IMR-90 (cell line): ENCODE data around the gene ST14. TPM values are rescaled to one million over a fixed set of nuclear protein-coding genes. Genes with fewer than 3 reads are reported as not detected.

Source experiments
- ATAC-seq: fragments of 200-7000 bp; cut with Tn5 transposase; 2 replicates; pipeline ENCODE4 v1.9.1; 2020; ENCODE audit warnings: low read depth, mild to moderate bottlenecking, moderate library complexity
- BruUV-seq: library from RNA; stranded (reverse); fragments of 400-500 nt; replicated peaks from 2 replicates; lab custom pipeline; 2021; lab: Mats Ljungman, UMichigan
- CTCF ChIA-PET: fragments of 300-600 bp; formaldehyde crosslinking; extraction: SDS; loops from one replicate; lab custom pipeline; 2021; ENCODE audit warnings: antibody characterized with exemption; lab: Yijun Ruan, JAX
- POLR2A ChIA-PET: fragments of 300-600 bp; sonication (Branson Sonifier 250); formaldehyde crosslinking; loops from one replicate; lab custom pipeline; 2022; ENCODE audit warnings: antibody characterized with exemption; ENCODE audit not compliant: unreplicated experiment; lab: Charles Lee
- DNase-seq: peaks from one replicate; pipeline ENCODE4 v3.0.0; 2013
- H2AFZ ChIP-seq: replicated peaks from 2 replicates; pipeline ENCODE3; 2013; ENCODE audit warnings: low read length, mild to moderate bottlenecking; ENCODE audit not compliant: poor library complexity
- H2AK5ac ChIP-seq: 2 replicates; pipeline ENCODE4 v1.6.1; 2013; ENCODE audit warnings: low read depth, low read length, inconsistent platforms
- H2AK9ac ChIP-seq: replicated peaks from 2 replicates; pipeline ENCODE3; 2013; ENCODE audit warnings: mild to moderate bottlenecking, low read depth, low read length, moderate library complexity; ENCODE audit not compliant: poor library complexity
- H2BK120ac ChIP-seq: 2 replicates; pipeline ENCODE4 v1.6.1; 2013; ENCODE audit warnings: low read depth, low read length, inconsistent platforms
- H2BK15ac ChIP-seq: 3 replicates; pipeline ENCODE4 v1.6.1; 2013; ENCODE audit warnings: low read depth, low read length, inconsistent platforms
- H2BK20ac ChIP-seq: 2 replicates; pipeline ENCODE4 v1.6.1; 2013; ENCODE audit warnings: low read depth, mild to moderate bottlenecking, inconsistent platforms, low read length, moderate library complexity
- H2BK5ac ChIP-seq: 2 replicates; pipeline ENCODE4 v1.6.1; 2013; ENCODE audit warnings: mild to moderate bottlenecking, low read depth, low read length, inconsistent platforms; ENCODE audit not compliant: poor library complexity, severe bottlenecking
- H3K14ac ChIP-seq: replicated peaks from 2 replicates; pipeline ENCODE4 v1.6.1; 2013; ENCODE audit warnings: low read depth, low read length, inconsistent platforms
- H3K18ac ChIP-seq: 2 replicates; pipeline ENCODE4 v1.6.1; 2013; ENCODE audit warnings: low read depth, low read length, control low read depth
- H3K23ac ChIP-seq: 2 replicates; pipeline ENCODE4 v1.6.1; 2013; ENCODE audit warnings: low read depth, low read length, inconsistent platforms
- H3K27ac ChIP-seq: 2 replicates; pipeline ENCODE4 v1.5.1; 2013; ENCODE audit warnings: mild to moderate bottlenecking, control low read depth, low read length; ENCODE audit not compliant: insufficient read depth
- H3K27me3 ChIP-seq: 2 replicates; pipeline ENCODE4 v1.6.1; 2013; ENCODE audit warnings: low read length; ENCODE audit not compliant: control insufficient read depth, insufficient read depth
- H3K36me3 ChIP-seq: 2 replicates; pipeline ENCODE4 v1.6.1; 2013; ENCODE audit warnings: low read length, mixed read lengths; ENCODE audit not compliant: control insufficient read depth, insufficient read depth
- H3K4ac ChIP-seq: 2 replicates; pipeline ENCODE4 v1.6.1; 2013; ENCODE audit warnings: low read depth, low read length, inconsistent platforms
- H3K4me1 ChIP-seq: 2 replicates; pipeline ENCODE4 v1.6.1; 2013; ENCODE audit warnings: low read length, mixed read lengths; ENCODE audit not compliant: control insufficient read depth, insufficient read depth
- H3K4me2 ChIP-seq: 2 replicates; pipeline ENCODE4 v1.6.1; 2013; ENCODE audit warnings: low read depth, mild to moderate bottlenecking, control low read depth, low read length, moderate library complexity
- H3K4me3 ChIP-seq: 2 replicates; pipeline ENCODE4 v1.5.1; 2013; ENCODE audit warnings: low read depth, mild to moderate bottlenecking, control low read depth, low read length, moderate library complexity; ENCODE audit not compliant: insufficient read depth
- H3K56ac ChIP-seq: 2 replicates; pipeline ENCODE4 v1.6.1; 2013; ENCODE audit warnings: low read length, inconsistent platforms; ENCODE audit not compliant: insufficient read depth; ENCODE audit errors: extremely low read depth
- H3K79me1 ChIP-seq, 2 experiments: 2 replicates each; pipeline ENCODE4 v1.6.1; 2013; ENCODE audit warnings: low read length in 2 of 2, inconsistent platforms in 1 of 2, low read depth in 1 of 2
- H3K9ac ChIP-seq: 2 replicates; pipeline ENCODE4 v1.6.1; 2013; ENCODE audit warnings: low read depth, low read length, control low read depth
- H3K9me1 ChIP-seq: 2 replicates; pipeline ENCODE4 v1.6.1; 2013; ENCODE audit warnings: low read length, inconsistent platforms; ENCODE audit not compliant: insufficient read depth
- H3K9me3 ChIP-seq: 2 replicates; pipeline ENCODE4 v1.6.1; 2013; ENCODE audit warnings: low read length; ENCODE audit not compliant: control insufficient read depth, insufficient read depth
- H4K20me1 ChIP-seq: 2 replicates; pipeline ENCODE4 v1.6.1; 2013; ENCODE audit warnings: low read length, inconsistent platforms; ENCODE audit not compliant: insufficient read depth
- H4K5ac ChIP-seq: 2 replicates; pipeline ENCODE4 v1.6.1; 2013; ENCODE audit warnings: mild to moderate bottlenecking, low read depth, low read length, control low read depth
- H4K8ac ChIP-seq, 2 experiments: 2 replicates each; pipeline ENCODE4 v1.6.1; 2013; ENCODE audit warnings: low read depth in 2 of 2, low read length in 2 of 2, control low read depth in 1 of 2, inconsistent platforms in 1 of 2
- H4K91ac ChIP-seq: 2 replicates; pipeline ENCODE4 v1.6.1; 2013; ENCODE audit warnings: low read depth, low read length, inconsistent platforms; ENCODE audit not compliant: insufficient read depth
- MAFK ChIP-seq: IDR thresholded peaks from 2 replicates; pipeline ENCODE4 v1.6.1; 2012; ENCODE audit warnings: low read depth, low read length, improper control_type of control experiment
- MAZ ChIP-seq: IDR thresholded peaks from 2 replicates; pipeline ENCODE4 v1.6.1; 2012; ENCODE audit warnings: low read depth, mild to moderate bottlenecking, low read length, improper control_type of control experiment, moderate library complexity, borderline replicate concordance
- MXI1 ChIP-seq: IDR thresholded peaks from 2 replicates; pipeline ENCODE4 v1.6.1; 2012; ENCODE audit warnings: low read depth, mild to moderate bottlenecking, low read length, moderate library complexity, borderline replicate concordance
- NFE2L2 ChIP-seq: fragments of 150-350 bp; IDR thresholded peaks from 2 replicates; pipeline ENCODE4 v1.6.1; 2016; ENCODE audit warnings: low read depth, mild to moderate bottlenecking, low read length
- RAD21 ChIP-seq: IDR thresholded peaks from 2 replicates; pipeline ENCODE4 v1.6.1; 2012; ENCODE audit warnings: low read length, improper control_type of control experiment
- RCOR1 ChIP-seq: IDR thresholded peaks from 2 replicates; pipeline ENCODE4 v1.6.1; 2012; ENCODE audit warnings: mild to moderate bottlenecking, low read length, improper control_type of control experiment; ENCODE audit not compliant: insufficient replicate concordance
- RFX5 ChIP-seq: IDR thresholded peaks from 2 replicates; pipeline ENCODE4 v1.8.0; 2012; ENCODE audit warnings: low read depth, mild to moderate bottlenecking, low read length, moderate library complexity
- SMC3 ChIP-seq: fragments of 150-350 bp; IDR thresholded peaks from 2 replicates; pipeline ENCODE4 v1.6.1; 2016; ENCODE audit warnings: low read depth, mild to moderate bottlenecking, antibody characterized with exemption, low read length, moderate library complexity
- WGBS, 2 experiments: methylation state at CpG; one replicate each; pipeline versions ENCODE4 v1.1.5 to v1.1.7; 2013; ENCODE audit warnings: missing lambda C conversion rate in 2 of 2; ENCODE audit not compliant: insufficient read length in 1 of 2; ENCODE audit errors: extremely low coverage in 2 of 2; 5-methylcytosine and 5-hydroxymethylcytosine counted together
- dilution Hi-C: fragments of 300-500 bp; cut with HindIII; formaldehyde crosslinking; loops from one replicate; pipeline ENCODE4 v1.14.3; 2018; ENCODE audit warnings: low sequenced_read_pairs; ENCODE audit not compliant: unreplicated experiment
- in situ Hi-C: fragments of 300-500 bp; cut with MboI; formaldehyde crosslinking; loops from 3 replicates; pipeline ENCODE4 v1.14.3; 2019; ENCODE audit warnings: low sequenced_read_pairs, inconsistent platforms, mixed read lengths
- intact Hi-C: fragments of 100-400 bp; cut with micrococcal nuclease; formaldehyde crosslinking; loops from 2 replicates; pipeline ENCODE4 v1.10.0; 2022
- polyA plus RNA-seq, 3 experiments: library from polyadenylated mRNA; depleted of rRNA; stranded (reverse); fragments of >200 nt; gene quantifications; 2 replicates each; pipeline ENCODE4 v1.2.3, GENCODE V29; 2012; ENCODE audit warnings: low replicate concordance in 1 of 3
- total RNA-seq: library from RNA; depleted of rRNA; stranded (reverse); fragments of >200 nt; gene quantifications from 2 replicates; pipeline ENCODE4 v1.2.3, GENCODE V29; 2012
- TF ChIP-seq, protein P1 (sequence below): conservative IDR thresholded peaks from 2 replicates; pipeline ENCODE4 v1.5.1; 2012; ENCODE audit warnings: mild to moderate bottlenecking, low read depth, low read length, improper control_type of control experiment
- TF ChIP-seq, protein P2 (sequence below): fragments of 150-350 bp; IDR thresholded peaks from 2 replicates; pipeline ENCODE4 v1.6.1; 2017; ENCODE audit warnings: mild to moderate bottlenecking, antibody characterized with exemption, low read length, low read depth
- TF ChIP-seq, protein P3 (sequence below): fragments of 150-350 bp; IDR thresholded peaks from 2 replicates; pipeline ENCODE4 v1.6.1; 2016; ENCODE audit warnings: low read depth, mild to moderate bottlenecking, low read length, moderate library complexity, borderline replicate concordance

ST14 gene
- total and polyA plus RNA-seq, 2 of the 4 experiments (the other 2 are of a cell fraction): not detected

DNA sequence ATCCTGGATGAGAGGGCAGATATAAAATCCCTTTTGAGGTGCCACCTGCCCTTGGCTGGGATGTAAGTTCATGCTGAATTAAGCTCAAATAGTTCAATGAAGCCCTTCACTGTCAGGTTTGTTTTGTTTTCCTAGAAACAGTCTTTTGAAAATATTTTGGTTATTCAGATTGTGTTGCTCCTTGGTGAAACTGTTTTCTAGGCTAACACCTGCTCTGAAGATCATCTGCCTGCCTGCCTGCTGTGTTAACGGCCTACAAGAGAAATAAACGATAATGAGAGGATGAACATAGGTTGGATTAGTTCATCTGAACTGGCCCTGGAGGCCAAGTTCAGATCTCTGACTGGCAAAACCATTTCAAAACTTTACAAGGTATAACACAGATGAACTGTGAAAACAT, 87.7 kb downstream of the ST14 start:
- H3K9me1 ChIP-seq: no peaks in the 10 kb centered on the region; the same call in 1 of the 2 replicates
- H3K9ac ChIP-seq: no peak overlapping the region
- in situ Hi-C loops: no loop called here
- intact Hi-C loops: no loop called here
- no CpG with 5 or more reads among the region's 2 CpGs for WGBS, 2 experiments
- H4K5ac ChIP-seq: no peak overlapping the region
- H3K56ac ChIP-seq: no peak overlapping the region
- H2BK5ac ChIP-seq: no peak overlapping the region
- no peak overlapping the region for H4K8ac ChIP-seq
- H3K4me2 ChIP-seq: no peak overlapping the region
- H3K36me3 ChIP-seq: no peaks in the 10 kb centered on the region
- H3K4me1 ChIP-seq: peaks cover 10% of the 10 kb centered on the region
- TF ChIP-seq RAD21 (no peak), RFX5 (no peak), RCOR1 (no peak), MXI1 (no peak), MAZ (no peak), NFE2L2 (no peak), SMC3 (no peak), MAFK (no peak)
- TF ChIP-seq, protein P1, sequence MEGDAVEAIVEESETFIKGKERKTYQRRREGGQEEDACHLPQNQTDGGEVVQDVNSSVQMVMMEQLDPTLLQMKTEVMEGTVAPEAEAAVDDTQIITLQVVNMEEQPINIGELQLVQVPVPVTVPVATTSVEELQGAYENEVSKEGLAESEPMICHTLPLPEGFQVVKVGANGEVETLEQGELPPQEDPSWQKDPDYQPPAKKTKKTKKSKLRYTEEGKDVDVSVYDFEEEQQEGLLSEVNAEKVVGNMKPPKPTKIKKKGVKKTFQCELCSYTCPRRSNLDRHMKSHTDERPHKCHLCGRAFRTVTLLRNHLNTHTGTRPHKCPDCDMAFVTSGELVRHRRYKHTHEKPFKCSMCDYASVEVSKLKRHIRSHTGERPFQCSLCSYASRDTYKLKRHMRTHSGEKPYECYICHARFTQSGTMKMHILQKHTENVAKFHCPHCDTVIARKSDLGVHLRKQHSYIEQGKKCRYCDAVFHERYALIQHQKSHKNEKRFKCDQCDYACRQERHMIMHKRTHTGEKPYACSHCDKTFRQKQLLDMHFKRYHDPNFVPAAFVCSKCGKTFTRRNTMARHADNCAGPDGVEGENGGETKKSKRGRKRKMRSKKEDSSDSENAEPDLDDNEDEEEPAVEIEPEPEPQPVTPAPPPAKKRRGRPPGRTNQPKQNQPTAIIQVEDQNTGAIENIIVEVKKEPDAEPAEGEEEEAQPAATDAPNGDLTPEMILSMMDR: no peak
- TF ChIP-seq, protein P2, sequence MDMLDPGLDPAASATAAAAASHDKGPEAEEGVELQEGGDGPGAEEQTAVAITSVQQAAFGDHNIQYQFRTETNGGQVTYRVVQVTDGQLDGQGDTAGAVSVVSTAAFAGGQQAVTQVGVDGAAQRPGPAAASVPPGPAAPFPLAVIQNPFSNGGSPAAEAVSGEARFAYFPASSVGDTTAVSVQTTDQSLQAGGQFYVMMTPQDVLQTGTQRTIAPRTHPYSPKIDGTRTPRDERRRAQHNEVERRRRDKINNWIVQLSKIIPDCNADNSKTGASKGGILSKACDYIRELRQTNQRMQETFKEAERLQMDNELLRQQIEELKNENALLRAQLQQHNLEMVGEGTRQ: no peak
- TF ChIP-seq, protein P3, sequence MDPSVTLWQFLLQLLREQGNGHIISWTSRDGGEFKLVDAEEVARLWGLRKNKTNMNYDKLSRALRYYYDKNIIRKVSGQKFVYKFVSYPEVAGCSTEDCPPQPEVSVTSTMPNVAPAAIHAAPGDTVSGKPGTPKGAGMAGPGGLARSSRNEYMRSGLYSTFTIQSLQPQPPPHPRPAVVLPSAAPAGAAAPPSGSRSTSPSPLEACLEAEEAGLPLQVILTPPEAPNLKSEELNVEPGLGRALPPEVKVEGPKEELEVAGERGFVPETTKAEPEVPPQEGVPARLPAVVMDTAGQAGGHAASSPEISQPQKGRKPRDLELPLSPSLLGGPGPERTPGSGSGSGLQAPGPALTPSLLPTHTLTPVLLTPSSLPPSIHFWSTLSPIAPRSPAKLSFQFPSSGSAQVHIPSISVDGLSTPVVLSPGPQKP: no peak
- H3K27ac ChIP-seq: no peak overlapping the region
- H4K91ac ChIP-seq: no peak overlapping the region
- no peak overlapping the region for H2AFZ ChIP-seq
- no peak overlapping the region for H2AK9ac ChIP-seq
- H3K79me1 ChIP-seq: peaks cover 5 to 20% of the 10 kb centered on the region in 2 experiments; a peak in 2 of 4 replicates
- no peak overlapping the region for H2AK5ac ChIP-seq
- H3K23ac ChIP-seq: no peak overlapping the region
- H3K9me3 ChIP-seq: no peaks in the 10 kb centered on the region
- CTCF ChIA-PET: no interaction called here
- no peaks in the 10 kb centered on the region for H3K27me3 ChIP-seq
- ATAC-seq (no peak), DNase-seq (no peak)
- no peak overlapping the region for H3K4me3 ChIP-seq
- H3K4ac ChIP-seq: no peak overlapping the region
- no TSS peak for BruUV-seq
- dilution Hi-C loops: no loop called here
- no peak overlapping the region for H2BK20ac ChIP-seq
- H2BK15ac ChIP-seq: no peak overlapping the region
- no peak overlapping the region for H3K14ac ChIP-seq
- no peak overlapping the region for H3K18ac ChIP-seq
- H2BK120ac ChIP-seq: no peak overlapping the region
- POLR2A ChIA-PET: no interaction called here
- peaks cover 8% of the 10 kb centered on the region; the same call in 1 of the 2 replicates for H4K20me1 ChIP-seq
